Measurements from ENCODE around the gene CENPI.

CENPI gene

GRCh38 chrX:101117701-101118100, 19.7 kb downstream of the CENPI start:
- H3K4me1 ChIP-seq (ENCODE audit: insufficient read depth, insufficient read length): no peaks in the 10 kb centered on the region
- no peak for DNase-seq (ENCODE audit: low read depth, low spot score)
- H3K9me3 ChIP-seq (ENCODE audit: insufficient read depth, low read length): no peaks in the 10 kb centered on the region
- H3K4me3 ChIP-seq (ENCODE audit: insufficient read length, low read depth): no peak overlapping the region
- TF ChIP-seq YY1 (IDR thresholded peaks at IDR 0.05; ENCODE audit: insufficient read depth, insufficient read length): no peak
- TF ChIP-seq ZNF274 (IDR thresholded peaks at IDR 0.05; ENCODE audit: low read depth, low read length): no peak
- no peak for TF ChIP-seq SUZ12 (IDR thresholded peaks at IDR 0.05; ENCODE audit: extremely low read depth, insufficient read depth, insufficient read length)
- H3K27me3 ChIP-seq (ENCODE audit: insufficient read depth, insufficient read length): no peaks in the 10 kb centered on the region
- peaks cover 45% of the 10 kb centered on the region for H3K36me3 ChIP-seq (ENCODE audit: insufficient read depth, insufficient read length, low read length)
- H3K9ac ChIP-seq (ENCODE audit: insufficient read length, low read depth): no peak overlapping the region

GRCh38 chrX:101136235-101136634, 38.2 kb downstream of the CENPI start:
- no peak overlapping the region for H3K9ac ChIP-seq (ENCODE audit: insufficient read length, low read depth)
- no peaks in the 10 kb centered on the region for H3K4me1 ChIP-seq (ENCODE audit: insufficient read depth, insufficient read length)
- no peak overlapping the region for H3K4me3 ChIP-seq (ENCODE audit: insufficient read length, low read depth)
- no peaks in the 10 kb centered on the region for H3K27me3 ChIP-seq (ENCODE audit: insufficient read depth, insufficient read length)
- H3K36me3 ChIP-seq (ENCODE audit: insufficient read depth, insufficient read length, low read length): peaks cover 60% of the 10 kb centered on the region
- TF ChIP-seq SUZ12 (IDR thresholded peaks at IDR 0.05; ENCODE audit: extremely low read depth, insufficient read depth, insufficient read length) (no peak), YY1 (IDR thresholded peaks at IDR 0.05; ENCODE audit: insufficient read depth, insufficient read length) (no peak), ZNF274 (IDR thresholded peaks at IDR 0.05; ENCODE audit: low read depth, low read length) (no peak)
- no peaks in the 10 kb centered on the region for H3K9me3 ChIP-seq (ENCODE audit: insufficient read depth, low read length)
- DNase-seq (ENCODE audit: low read depth, low spot score): no peak

All from NT2/D1 (cell line).